ENCODE measurements around the gene BMPR1B.

DNA sequence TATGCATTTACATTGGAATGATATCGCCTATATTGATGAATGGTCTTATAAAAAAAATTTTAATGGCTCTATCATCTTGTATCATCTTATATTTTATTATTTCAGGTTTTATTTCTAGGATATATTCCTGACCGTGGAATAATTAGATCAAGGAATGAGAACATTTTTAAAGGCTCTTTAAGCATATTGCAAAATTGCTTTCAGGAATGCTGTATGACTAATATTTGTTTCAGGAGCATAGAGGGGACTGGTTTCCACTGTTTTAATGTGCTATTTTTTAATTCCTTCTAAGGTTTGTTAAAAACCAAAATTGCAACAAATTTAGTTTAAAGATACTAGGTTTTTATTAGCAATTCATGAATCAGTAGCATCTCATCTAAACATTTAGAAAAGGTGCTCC lies 120.2 kb downstream of the BMPR1B start:
- no peak for TF ChIP-seq CTCF (conservative IDR thresholded peaks at IDR 0.05; ENCODE audit: low read depth, low read length)
- TF ChIP-seq, protein P1, sequence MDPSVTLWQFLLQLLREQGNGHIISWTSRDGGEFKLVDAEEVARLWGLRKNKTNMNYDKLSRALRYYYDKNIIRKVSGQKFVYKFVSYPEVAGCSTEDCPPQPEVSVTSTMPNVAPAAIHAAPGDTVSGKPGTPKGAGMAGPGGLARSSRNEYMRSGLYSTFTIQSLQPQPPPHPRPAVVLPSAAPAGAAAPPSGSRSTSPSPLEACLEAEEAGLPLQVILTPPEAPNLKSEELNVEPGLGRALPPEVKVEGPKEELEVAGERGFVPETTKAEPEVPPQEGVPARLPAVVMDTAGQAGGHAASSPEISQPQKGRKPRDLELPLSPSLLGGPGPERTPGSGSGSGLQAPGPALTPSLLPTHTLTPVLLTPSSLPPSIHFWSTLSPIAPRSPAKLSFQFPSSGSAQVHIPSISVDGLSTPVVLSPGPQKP (IDR thresholded peaks at IDR 0.05; ENCODE audit: borderline replicate concordance, low read depth, low read length), result no peak
- no peak for TF ChIP-seq SMC3 (IDR thresholded peaks at IDR 0.05; ENCODE audit: low read depth, low read length)
- no peak for TF ChIP-seq POLR2A (IDR thresholded peaks at IDR 0.05; ENCODE audit: low read depth, low read length)
- TF ChIP-seq RAD21 (IDR thresholded peaks at IDR 0.05; ENCODE audit: low read length), result no peak
- TF ChIP-seq FOS (IDR thresholded peaks at IDR 0.05; ENCODE audit: low read depth, low read length), result no peak
- no peak for TF ChIP-seq MAZ (IDR thresholded peaks at IDR 0.05; ENCODE audit: borderline replicate concordance, low read depth, low read length)

All from IMR-90 (cell line).